ENCODE results near the gene SLC35F1. TPM values are rescaled to one million over a fixed set of nuclear protein-coding genes. Genes with fewer than 3 reads are reported as not detected.

Gene SLC35F1
- total RNA-seq, 1 experiment from 2014 or later = 4.3 TPM

GRCh38 chr6:117911150-117911549, 4.1 kb downstream of the SLC35F1 start:
- H4K5ac ChIP-seq (ENCODE audit: insufficient read length, low read depth, low read length) = no peak overlapping the region
- no peak overlapping the region for H3K4me2 ChIP-seq (ENCODE audit: insufficient read depth, insufficient read length, low read length)
- H2AFZ ChIP-seq (ENCODE audit: low read length) = no peak overlapping the region
- Mint-ChIP-seq H3K4me1 (peaks cover 10% of the 10 kb centered on the region in 2 experiments), H3K4me3 (no peak overlapping the region), H3K27ac (no peak overlapping the region), H3K27me3 (ENCODE audit: low read depth) (peaks cover 52% of the 10 kb centered on the region), H3K9me3 (peaks cover 0 to 3% of the 10 kb centered on the region in 2 experiments; a peak in 1 of 5 replicates), H3K36me3 (ENCODE audit: insufficient read depth in 1 of 3, low read depth in 3 of 3) (peaks cover 0 to 2% (median 0%) of the 10 kb centered on the region in 3 experiments; a peak in 2 of 7 replicates)
- no peaks in the 10 kb centered on the region for H4K20me1 ChIP-seq (ENCODE audit: control insufficient read depth, insufficient read depth, insufficient read length)
- no peak overlapping the region for H2BK120ac ChIP-seq (ENCODE audit: low read depth, low read length, poor library complexity, severe bottlenecking)
- H3K23ac ChIP-seq (ENCODE audit: insufficient read length, low read depth, low read length) = no peak overlapping the region
- no peak overlapping the region for H2BK12ac ChIP-seq (ENCODE audit: insufficient read length, low read depth, low read length)
- no peak overlapping the region for H3K56ac ChIP-seq (ENCODE audit: insufficient read length, low read depth, low read length)
- no peak overlapping the region for H3K18ac ChIP-seq (ENCODE audit: insufficient read length, low read depth, low read length)
- peaks cover 4% of the 10 kb centered on the region; the same call in 1 of the 2 replicates for H3K27me3 ChIP-seq (ENCODE audit: insufficient read depth, low read length)
- H3T11ph ChIP-seq (ENCODE audit: low read length) = no peak overlapping the region
- H3K9me3 ChIP-seq (ENCODE audit: control insufficient read depth, low read depth, low read length) = no peaks in the 10 kb centered on the region
- H2BK20ac ChIP-seq (ENCODE audit: low read depth, low read length, poor library complexity, severe bottlenecking) = no peak overlapping the region
- no peaks in the 10 kb centered on the region for H3K79me1 ChIP-seq (ENCODE audit: insufficient read depth, low read depth, low read length, poor library complexity, severe bottlenecking)
- no peak overlapping the region for H4K8ac ChIP-seq (replicated peaks; ENCODE audit: insufficient read length, low read depth, low read length)
- no peak overlapping the region for H2BK5ac ChIP-seq (ENCODE audit: insufficient read length, low read length)
- H3K79me2 ChIP-seq (ENCODE audit: insufficient read depth, low read length) = no peaks in the 10 kb centered on the region
- H3K4ac ChIP-seq (ENCODE audit: low read depth, low read length) = no peak overlapping the region
- H2BK15ac ChIP-seq (ENCODE audit: low read depth, low read length) = no peak overlapping the region
- WGBS (ENCODE audit: extremely low coverage, insufficient read length, low lambda C conversion rate) = no CpG with 5 or more reads among the region's 1 CpG
- no peak overlapping the region for H3K9ac ChIP-seq (ENCODE audit: extremely low read depth, insufficient read length, low read length)
- H2AK5ac ChIP-seq (ENCODE audit: insufficient read length, low read length) = no peak overlapping the region
- H3K4me1 ChIP-seq (ENCODE audit: insufficient read depth, low read length) = peaks cover 4% of the 10 kb centered on the region; the same call in 1 of the 2 replicates
- H3K14ac ChIP-seq (ENCODE audit: insufficient read depth, low read length) = no peak overlapping the region
- no peak for TF ChIP-seq CTCF (conservative IDR thresholded peaks at IDR 0.05)
- H3K27ac ChIP-seq (ENCODE audit: insufficient read length, low read depth, low read length) = no peak overlapping the region
- H3K23me2 ChIP-seq (ENCODE audit: insufficient read length, low read depth, low read length, poor library complexity, severe bottlenecking) = peaks cover 8% of the 10 kb centered on the region
- H4K91ac ChIP-seq (ENCODE audit: insufficient read length, low read depth, low read length) = no peak overlapping the region
- DNase-seq = no peak
